ENCODE measurements around the gene SLC27A2. TPM values are rescaled to one million over a fixed set of nuclear protein-coding genes. Genes with fewer than 3 reads are reported as not detected.

SLC27A2 gene
- total and polyA plus RNA-seq, 4 donors: 3.5 to 6.6 (median 5.2) TPM

- no peaks in the 10 kb centered on the region for H3K27me3 ChIP-seq (ENCODE audit: control insufficient read depth in 3 of 3, insufficient read depth in 3 of 3, low read length in 2 of 3)
- 74 to 75% methylated on average over 5 of the region's 5 CpGs for WGBS, 2 donors
- H3K27ac ChIP-seq (ENCODE audit: low read depth in 1 of 2, low read length in 1 of 2): no peak overlapping the region
- no peak for DNase-seq
- TF ChIP-seq CTCF (IDR thresholded peaks at IDR 0.05; ENCODE audit: control extremely low read depth, extremely low read depth): no peak
- H3K4me1 ChIP-seq (ENCODE audit: control insufficient read depth in 5 of 5, insufficient read depth in 5 of 5, low read length in 5 of 5): peaks cover 0 to 3% (median 0%) of the 10 kb centered on the region in 5 donors
- no peaks in the 10 kb centered on the region for H3K36me3 ChIP-seq (ENCODE audit: control insufficient read depth in 4 of 4, insufficient read depth in 4 of 4, low read length in 4 of 4)
- no peak overlapping the region for H3K4me3 ChIP-seq
- ATAC-seq (ENCODE audit: insufficient read depth, low FRiP score): no peak
- no peaks in the 10 kb centered on the region for H3K9me3 ChIP-seq (ENCODE audit: control insufficient read depth in 4 of 4, insufficient read depth in 3 of 4, low read length in 3 of 4)
- no peak overlapping the region for H3K9ac ChIP-seq (ENCODE audit: insufficient read depth in 1 of 2, low read length in 2 of 2)
Measured at GRCh38 chr15:50259276-50259675, 77.3 kb downstream of the SLC27A2 start.

- WGBS, 2 donors: 45 to 46% methylated on average over 2 of the region's 2 CpGs
- no peaks in the 10 kb centered on the region for H3K9me3 ChIP-seq (ENCODE audit: control insufficient read depth in 4 of 4, insufficient read depth in 3 of 4, low read length in 3 of 4)
- H3K4me1 ChIP-seq (ENCODE audit: control insufficient read depth in 5 of 5, insufficient read depth in 5 of 5, low read length in 5 of 5): peaks cover 0 to 3% (median 0%) of the 10 kb centered on the region in 5 donors
- no peaks in the 10 kb centered on the region for H3K36me3 ChIP-seq (ENCODE audit: control insufficient read depth in 4 of 4, insufficient read depth in 4 of 4, low read length in 4 of 4)
- no peak overlapping the region for H3K9ac ChIP-seq (ENCODE audit: insufficient read depth in 1 of 2, low read length in 2 of 2)
- H3K27ac ChIP-seq (ENCODE audit: low read depth in 1 of 2, low read length in 1 of 2): no peak overlapping the region
- H3K27me3 ChIP-seq (ENCODE audit: control insufficient read depth in 3 of 3, insufficient read depth in 3 of 3, low read length in 2 of 3): no peaks in the 10 kb centered on the region
- no peak overlapping the region for H3K4me3 ChIP-seq
- TF ChIP-seq CTCF (IDR thresholded peaks at IDR 0.05; ENCODE audit: control extremely low read depth, extremely low read depth): no peak
- ATAC-seq (ENCODE audit: insufficient read depth, low FRiP score): no peak
- DNase-seq: peak in 1 of 3 donors; percentile 6
Measured at GRCh38 chr15:50260969-50261496, 79.0 kb downstream of the SLC27A2 start.

- Histone ChIP-seq H3K4me3 (no peak overlapping the region), H3K4me1 (ENCODE audit: control insufficient read depth in 5 of 5, insufficient read depth in 5 of 5, low read length in 5 of 5) (peaks cover 0 to 3% (median 0%) of the 10 kb centered on the region in 5 donors), H3K27me3 (ENCODE audit: control insufficient read depth in 3 of 3, insufficient read depth in 3 of 3, low read length in 2 of 3) (no peaks in the 10 kb centered on the region), H3K9me3 (ENCODE audit: control insufficient read depth in 4 of 4, insufficient read depth in 3 of 4, low read length in 3 of 4) (no peaks in the 10 kb centered on the region), H3K36me3 (ENCODE audit: control insufficient read depth in 4 of 4, insufficient read depth in 4 of 4, low read length in 4 of 4) (no peaks in the 10 kb centered on the region), H3K9ac (ENCODE audit: insufficient read depth in 1 of 2, low read length in 2 of 2) (no peak overlapping the region), H3K27ac (ENCODE audit: low read depth in 1 of 2, low read length in 1 of 2) (no peak overlapping the region)
- no peak for TF ChIP-seq CTCF (IDR thresholded peaks at IDR 0.05; ENCODE audit: control extremely low read depth, extremely low read depth)
- DNase-seq: no peak
- ATAC-seq (ENCODE audit: insufficient read depth, low FRiP score): no peak
- 86 to 91% methylated on average over 3 of the region's 3 CpGs for WGBS, 2 donors
Measured at GRCh38 chr15:50261981-50262380, 80.0 kb downstream of the SLC27A2 start.

- DNase-seq (no peak), ATAC-seq (ENCODE audit: insufficient read depth, low FRiP score) (no peak)
- 8 to 42% methylated on average over 4 of the region's 4 CpGs for WGBS, 2 donors
Measured at GRCh38 chr15:50262533-50262932, 80.5 kb downstream of the SLC27A2 start.

More at GRCh38 chr15:50262533-50262932, 80.5 kb downstream of the SLC27A2 start:
- Histone ChIP-seq H3K27me3 (ENCODE audit: control insufficient read depth in 3 of 3, insufficient read depth in 3 of 3, low read length in 2 of 3) (no peaks in the 10 kb centered on the region), H3K27ac (ENCODE audit: low read depth in 1 of 2, low read length in 1 of 2) (no peak overlapping the region), H3K36me3 (ENCODE audit: control insufficient read depth in 4 of 4, insufficient read depth in 4 of 4, low read length in 4 of 4) (no peaks in the 10 kb centered on the region), H3K4me1 (ENCODE audit: control insufficient read depth in 5 of 5, insufficient read depth in 5 of 5, low read length in 5 of 5) (peaks cover 0 to 3% (median 0%) of the 10 kb centered on the region in 5 donors), H3K4me3 (no peak overlapping the region), H3K9me3 (ENCODE audit: control insufficient read depth in 4 of 4, insufficient read depth in 3 of 4, low read length in 3 of 4) (peaks cover 0 to 3% (median 0%) of the 10 kb centered on the region in 4 donors), H3K9ac (ENCODE audit: insufficient read depth in 1 of 2, low read length in 2 of 2) (no peak overlapping the region)
- no peak for TF ChIP-seq CTCF (IDR thresholded peaks at IDR 0.05; ENCODE audit: control extremely low read depth, extremely low read depth)

All from lung (tissue), 12 donors.